CD4-positive, CD25-positive, alpha-beta regulatory T cell (primary cell): ENCODE results near the gene AUP1. TPM values are rescaled to one million over a fixed set of nuclear protein-coding genes. Genes with fewer than 3 reads are reported as not detected.

Experiments used
- ATAC-seq, 2 donors: fragments of 150-1000 bp; cut with Tn5 transposase; one replicate each; pipeline ENCODE4 v1.10.0; 2021; ENCODE audit warnings: low read depth in 2 of 2, moderate number of reproducible peaks in 2 of 2, moderate library complexity in 1 of 2
- DNase-seq, 3 donors: peaks; one replicate each; pipeline versions ENCODE4 v3.0.0 to v3.0.0-alpha.2; 2012 to 2022; ENCODE audit warnings: mixed read lengths in 1 of 3
- H3K27ac ChIP-seq: one replicate; pipeline ENCODE4 v1.7.0; 2013; ENCODE audit warnings: mild to moderate bottlenecking, low read length; ENCODE audit not compliant: insufficient read depth, poor library complexity, severe bottlenecking
- H3K27me3 ChIP-seq: one replicate; pipeline ENCODE4 v1.7.0; 2013; ENCODE audit warnings: low read length; ENCODE audit not compliant: control insufficient read depth, insufficient read depth
- H3K36me3 ChIP-seq: one replicate; pipeline ENCODE4 v1.7.0; 2013; ENCODE audit warnings: mild to moderate bottlenecking, low read length, moderate library complexity; ENCODE audit not compliant: control insufficient read depth, insufficient read depth
- H3K4me1 ChIP-seq: 2 replicates; pipeline ENCODE4 v1.7.0; 2013; ENCODE audit warnings: mild to moderate bottlenecking, low read length; ENCODE audit not compliant: insufficient read depth, control insufficient read depth, poor library complexity, severe bottlenecking
- H3K4me3 ChIP-seq: one replicate; pipeline ENCODE4 v1.7.0; 2013; ENCODE audit warnings: low read depth, mild to moderate bottlenecking, low read length, moderate library complexity
- H3K9me3 ChIP-seq, 2 experiments: 1 replicate in 1 of 2; 2 replicates in 1 of 2; pipeline ENCODE4 v1.7.0; 2013; ENCODE audit warnings: low read length in 2 of 2, mild to moderate bottlenecking in 1 of 2, moderate library complexity in 1 of 2; ENCODE audit not compliant: control insufficient read depth in 2 of 2
- H3K27ac Mint-ChIP-seq, 3 donors: one replicate each; pipeline ENCODE4 v1.8.0; 2020 to 2022; ENCODE audit warnings: mild to moderate bottlenecking in 3 of 3, mixed read lengths in 3 of 3, moderate library complexity in 2 of 3
- H3K27me3 Mint-ChIP-seq: one replicate; pipeline ENCODE4 v1.8.0; 2022; ENCODE audit warnings: mild to moderate bottlenecking, mixed read lengths
- H3K36me3 Mint-ChIP-seq: one replicate; pipeline ENCODE4 v1.8.0; 2020; ENCODE audit warnings: mixed read lengths
- H3K4me1 Mint-ChIP-seq, 4 donors: one replicate each; pipeline ENCODE4 v1.8.0; 2020 to 2022; ENCODE audit warnings: mixed read lengths in 4 of 4, mild to moderate bottlenecking in 1 of 4
- H3K4me3 Mint-ChIP-seq, 4 donors: one replicate each; pipeline ENCODE4 v1.8.0; 2020 to 2022; ENCODE audit warnings: mild to moderate bottlenecking in 4 of 4, mixed read lengths in 4 of 4, moderate library complexity in 3 of 4
- H3K9me3 Mint-ChIP-seq, 7 donors: one replicate each; pipeline ENCODE4 v1.8.0; 2020 to 2022; ENCODE audit warnings: mixed read lengths in 7 of 7, mild to moderate bottlenecking in 3 of 7, moderate library complexity in 2 of 7
- polyA plus RNA-seq, 4 donors: library from polyadenylated mRNA; unstranded; fragments of 300-500 nt; fragmentation: Illumina TruSeq; gene quantifications; one replicate each; pipeline ENCODE4 v1.2.3, GENCODE V29; 2021
- total RNA-seq: library from RNA; stranded (reverse); gene quantifications from one replicate; pipeline ENCODE4 v1.2.3, GENCODE V29; 2022

AUP1 gene
- 183 TPM for total RNA-seq
- 100 to 1,000 TPM in 2 of 4 donors, 10 to 100 TPM in 2; 85.7 to 112 (median 99.7) TPM for polyA plus RNA-seq

- Mint-ChIP-seq H3K4me1 (peaks cover 7 to 51% (median 30%) of the 10 kb centered on the region in 4 donors), H3K27ac (peak within 1 kb of the TSS; percentile 92 to 95 (median 94)), H3K27me3 (no peaks in the 10 kb centered on the region), H3K36me3 (peaks cover 37% of the 10 kb centered on the region), H3K9me3 (no peaks in the 10 kb centered on the region), H3K4me3 (peak within 1 kb of the TSS; percentile 87 to 96 (median 94))
- peaks cover 27% of the 10 kb centered on the region for H3K4me1 ChIP-seq
- DNase-seq (peak; percentile 78 to 98 (median 88)), ATAC-seq (peak; percentile 91 to 92)
- no peaks in the 10 kb centered on the region for H3K9me3 ChIP-seq
- peak within 1 kb of the TSS; percentile 89 for H3K27ac ChIP-seq
- no peaks in the 10 kb centered on the region for H3K27me3 ChIP-seq
- peak within 1 kb of the TSS; percentile 75 for H3K4me3 ChIP-seq
- H3K36me3 ChIP-seq, result peaks cover 23% of the 10 kb centered on the region
Measured at GRCh38 chr2:74529357-74530238, at the start of gene AUP1, which contains the start of gene HTRA2. TSS of gene AUP1 (minus strand) at chr2:74529706. CDS start at chr2:74529629, 77 bp downstream. TSS of gene HTRA2 (plus strand) at chr2:74529933. CDS start at chr2:74530007, 74 bp downstream.

- H3K27ac Mint-ChIP-seq, result no peak overlapping the region
- no peak overlapping the region for H3K4me3 Mint-ChIP-seq
- peaks cover 15 to 28% (median 20%) of the 10 kb centered on the region in 4 donors for H3K4me1 Mint-ChIP-seq
- H3K4me1 ChIP-seq, result peaks cover 16% of the 10 kb centered on the region
- no peaks in the 10 kb centered on the region for H3K9me3 Mint-ChIP-seq
- H3K27ac ChIP-seq, result no peak overlapping the region
- no peaks in the 10 kb centered on the region for H3K36me3 Mint-ChIP-seq
- H3K27me3 ChIP-seq, result no peaks in the 10 kb centered on the region
- ATAC-seq, result no peak
- DNase-seq, result peak in 1 of 3 donors; percentile 40
- no peak overlapping the region for H3K4me3 ChIP-seq
- no peaks in the 10 kb centered on the region for H3K36me3 ChIP-seq
- H3K9me3 ChIP-seq, result no peaks in the 10 kb centered on the region
- no peaks in the 10 kb centered on the region for H3K27me3 Mint-ChIP-seq
Measured at GRCh38 chr2:74578408-74578807, 48.9 kb upstream of the AUP1 start.

GRCh38 chr2:74577448-74577847 is 47.9 kb upstream of the AUP1 start:
- peak in 1 of 3 donors; percentile 65 for DNase-seq
- no peak overlapping the region for H3K4me3 ChIP-seq
- no peaks in the 10 kb centered on the region for H3K9me3 ChIP-seq
- H3K36me3 ChIP-seq, result no peaks in the 10 kb centered on the region
- no peaks in the 10 kb centered on the region for H3K9me3 Mint-ChIP-seq
- H3K27ac ChIP-seq, result no peak overlapping the region
- H3K4me3 Mint-ChIP-seq, result no peak overlapping the region
- H3K4me1 ChIP-seq, result peaks cover 18% of the 10 kb centered on the region
- no peak for ATAC-seq
- H3K36me3 Mint-ChIP-seq, result no peaks in the 10 kb centered on the region
- H3K4me1 Mint-ChIP-seq, result peaks cover 15 to 27% (median 21%) of the 10 kb centered on the region in 4 donors
- H3K27me3 Mint-ChIP-seq, result no peaks in the 10 kb centered on the region
- H3K27ac Mint-ChIP-seq, result peak overlapping the region in 2 of 3 donors; percentile 29 to 45
- H3K27me3 ChIP-seq, result no peaks in the 10 kb centered on the region

- Histone ChIP-seq H3K36me3 (no peaks in the 10 kb centered on the region), H3K27ac (no peak overlapping the region), H3K4me3 (no peak overlapping the region), H3K9me3 (no peaks in the 10 kb centered on the region), H3K4me1 (peaks cover 18% of the 10 kb centered on the region), H3K27me3 (no peaks in the 10 kb centered on the region)
- Mint-ChIP-seq H3K4me3 (no peak overlapping the region), H3K27me3 (no peaks in the 10 kb centered on the region), H3K4me1 (peaks cover 15 to 27% (median 21%) of the 10 kb centered on the region in 4 donors), H3K9me3 (no peaks in the 10 kb centered on the region), H3K36me3 (no peaks in the 10 kb centered on the region), H3K27ac (no peak overlapping the region)
- no peak for DNase-seq
- no peak for ATAC-seq
Measured at GRCh38 chr2:74576863-74577229, 47.3 kb upstream of the AUP1 start.

- Mint-ChIP-seq H3K9me3 (no peaks in the 10 kb centered on the region), H3K4me1 (peaks cover 15 to 27% (median 21%) of the 10 kb centered on the region in 4 donors), H3K27me3 (no peaks in the 10 kb centered on the region), H3K4me3 (no peak overlapping the region), H3K27ac (no peak overlapping the region), H3K36me3 (no peaks in the 10 kb centered on the region)
- no peaks in the 10 kb centered on the region for H3K27me3 ChIP-seq
- H3K9me3 ChIP-seq, result no peaks in the 10 kb centered on the region
- DNase-seq (no peak), ATAC-seq (no peak)
- no peak overlapping the region for H3K4me3 ChIP-seq
- no peak overlapping the region for H3K27ac ChIP-seq
- H3K36me3 ChIP-seq, result no peaks in the 10 kb centered on the region
- H3K4me1 ChIP-seq, result peaks cover 18% of the 10 kb centered on the region
Measured at GRCh38 chr2:74576211-74576862, 46.8 kb upstream of the AUP1 start.

- no peaks in the 10 kb centered on the region for H3K27me3 Mint-ChIP-seq
- no peak for DNase-seq
- H3K4me1 ChIP-seq, result peaks cover 18% of the 10 kb centered on the region
- H3K4me3 Mint-ChIP-seq, result no peak overlapping the region
- ATAC-seq, result no peak
- H3K27ac ChIP-seq, result no peak overlapping the region
- peak overlapping the region in 1 of 3 donors; percentile 90 for H3K27ac Mint-ChIP-seq
- H3K27me3 ChIP-seq, result no peaks in the 10 kb centered on the region
- H3K36me3 Mint-ChIP-seq, result no peaks in the 10 kb centered on the region
- H3K4me1 Mint-ChIP-seq, result peaks cover 15 to 27% (median 21%) of the 10 kb centered on the region in 4 donors
- no peaks in the 10 kb centered on the region for H3K36me3 ChIP-seq
- no peaks in the 10 kb centered on the region for H3K9me3 Mint-ChIP-seq
- no peaks in the 10 kb centered on the region for H3K9me3 ChIP-seq
- no peak overlapping the region for H3K4me3 ChIP-seq
Measured at GRCh38 chr2:74575320-74575719, 45.8 kb upstream of the AUP1 start.

GRCh38 chr2:74573747-74574562 is 44.4 kb upstream of the AUP1 start:
- H3K9me3 Mint-ChIP-seq, result peaks cover 0 to 1% (median 0%) of the 10 kb centered on the region in 7 donors
- H3K4me1 ChIP-seq, result peaks cover 18% of the 10 kb centered on the region
- H3K36me3 Mint-ChIP-seq, result no peaks in the 10 kb centered on the region

More at GRCh38 chr2:74573747-74574562, 44.4 kb upstream of the AUP1 start:
- peak overlapping the region; percentile 65 to 82 (median 70) for H3K4me3 Mint-ChIP-seq
- no peaks in the 10 kb centered on the region for H3K36me3 ChIP-seq
- no peaks in the 10 kb centered on the region for H3K27me3 ChIP-seq
- H3K27ac Mint-ChIP-seq, result peak overlapping the region; percentile 69 to 90 (median 90)
- H3K4me1 Mint-ChIP-seq, result peaks cover 15 to 27% (median 21%) of the 10 kb centered on the region in 4 donors
- H3K27me3 Mint-ChIP-seq, result no peaks in the 10 kb centered on the region
- H3K9me3 ChIP-seq, result no peaks in the 10 kb centered on the region
- DNase-seq (peak in 1 of 3 donors; percentile 75), ATAC-seq (peak; percentile 75 to 85)
- peak overlapping the region; percentile 39 for H3K27ac ChIP-seq
- H3K4me3 ChIP-seq, result peak overlapping the region; percentile 74
